ENCODE results near the gene CARF. TPM values are rescaled to one million over a fixed set of nuclear protein-coding genes. Genes with fewer than 3 reads are reported as not detected.
A peak's percentile ranks its signal among the peaks of the same experiment; 100 is the strongest.

CARF gene, protein sequence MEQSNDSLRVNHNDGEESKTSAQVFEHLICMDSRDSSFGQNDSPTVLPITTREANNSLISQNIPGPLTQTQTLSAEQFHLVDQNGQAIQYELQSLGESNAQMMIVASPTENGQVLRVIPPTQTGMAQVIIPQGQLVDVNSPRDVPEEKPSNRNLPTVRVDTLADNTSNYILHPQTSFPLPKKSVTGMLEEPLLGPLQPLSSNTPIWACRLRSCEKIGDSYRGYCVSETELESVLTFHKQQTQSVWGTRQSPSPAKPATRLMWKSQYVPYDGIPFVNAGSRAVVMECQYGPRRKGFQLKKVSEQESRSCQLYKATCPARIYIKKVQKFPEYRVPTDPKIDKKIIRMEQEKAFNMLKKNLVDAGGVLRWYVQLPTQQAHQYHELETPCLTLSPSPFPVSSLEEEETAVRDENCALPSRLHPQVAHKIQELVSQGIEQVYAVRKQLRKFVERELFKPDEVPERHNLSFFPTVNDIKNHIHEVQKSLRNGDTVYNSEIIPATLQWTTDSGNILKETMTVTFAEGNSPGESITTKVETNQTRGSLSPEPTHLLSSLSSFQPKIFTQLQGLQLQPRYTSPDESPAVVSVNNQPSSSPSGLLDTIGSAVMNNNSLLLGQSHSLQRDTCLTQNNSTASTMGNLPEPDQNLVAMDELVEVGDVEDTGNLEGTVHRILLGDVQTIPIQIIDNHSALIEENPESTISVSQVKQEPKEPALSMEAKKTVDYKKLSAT
- 11.8 and 13.8 TPM in 2 replicates for total RNA-seq (2014; rRNA removed; shearing (Covaris generic); ENCODE audit: low replicate concordance)

DNA sequence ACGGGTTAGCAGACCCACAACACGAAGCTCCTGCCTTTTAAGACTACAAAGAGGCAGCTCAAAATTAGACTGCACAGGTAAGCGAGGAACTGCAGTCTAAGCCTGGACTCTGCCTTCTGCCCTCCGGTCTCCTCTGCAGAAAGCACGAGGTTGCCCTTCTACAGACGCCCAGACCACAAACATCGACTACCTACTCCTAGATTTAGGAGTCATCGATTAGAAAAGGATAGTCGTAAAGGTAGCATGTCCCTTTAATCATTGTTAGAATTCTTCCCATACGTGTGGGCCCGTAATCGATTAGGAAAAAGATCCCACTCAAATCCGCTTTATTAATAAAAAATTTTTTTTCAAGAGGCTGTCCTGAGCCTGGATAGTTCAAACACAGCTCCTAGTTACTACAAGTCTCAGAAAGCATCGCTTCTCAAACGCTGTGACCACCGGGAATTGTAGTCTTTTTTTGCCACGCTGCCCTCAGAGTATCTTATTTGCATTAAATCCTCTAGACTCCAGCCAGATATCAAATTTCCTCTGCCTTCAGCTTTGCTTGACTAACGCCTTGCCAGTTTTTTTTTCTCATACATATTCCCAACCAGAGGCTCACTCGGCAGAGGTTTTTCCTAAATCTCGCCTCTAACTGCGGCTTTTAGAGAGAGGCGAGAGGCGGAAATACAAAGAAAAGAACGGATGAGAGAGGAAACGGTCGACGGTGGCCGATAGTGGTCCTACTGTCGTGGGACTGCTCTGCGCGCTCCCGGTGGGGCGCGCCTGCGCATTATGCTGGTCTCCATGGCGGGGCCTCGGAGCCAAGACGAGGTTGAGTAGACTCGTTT is at the start of gene CARF, which contains the start of gene WDR12:
Gene CARF (plus strand): TSS at position 764 of the 830 bp plus-strand sequence. CDS start 29,628 bp downstream, outside the sequence.
Gene WDR12 (minus strand): TSS at position 162 of the 830 bp plus-strand sequence. CDS start 197 bp downstream, outside the sequence.
- Histone ChIP-seq H3K27me3 (ENCODE audit: low read length) (no peaks in the 10 kb centered on the region), H3K9me2 (replicated peaks; ENCODE audit: insufficient read depth, low read length) (no peaks in the 10 kb centered on the region), H3K9ac (ENCODE audit: low read length) (peak within 1 kb of the TSS; percentile 87), H3K9me3 (ENCODE audit: low read length) (no peaks in the 10 kb centered on the region), H3K4me2 (ENCODE audit: low read depth, low read length, poor library complexity, severe bottlenecking) (peak within 1 kb of the TSS; percentile 93), H3K27ac (ENCODE audit: low read length) (peak within 1 kb of the TSS; percentile 94), H3K4me1 (ENCODE audit: low read length) (peaks cover 27% of the 10 kb centered on the region), H3K36me3 (ENCODE audit: insufficient read depth, low read length) (peaks cover 9% of the 10 kb centered on the region), H4K20me1 (ENCODE audit: insufficient read depth, low read depth, low read length) (no peaks in the 10 kb centered on the region), H3K4me3 (ENCODE audit: low read length) (peak within 1 kb of the TSS; percentile 99), H3K79me2 (ENCODE audit: low read length) (peaks cover 54% of the 10 kb centered on the region), H2AFZ (ENCODE audit: low read length) (peak within 1 kb of the TSS; percentile 93)
- peak; percentile 96 for DNase-seq

DNA sequence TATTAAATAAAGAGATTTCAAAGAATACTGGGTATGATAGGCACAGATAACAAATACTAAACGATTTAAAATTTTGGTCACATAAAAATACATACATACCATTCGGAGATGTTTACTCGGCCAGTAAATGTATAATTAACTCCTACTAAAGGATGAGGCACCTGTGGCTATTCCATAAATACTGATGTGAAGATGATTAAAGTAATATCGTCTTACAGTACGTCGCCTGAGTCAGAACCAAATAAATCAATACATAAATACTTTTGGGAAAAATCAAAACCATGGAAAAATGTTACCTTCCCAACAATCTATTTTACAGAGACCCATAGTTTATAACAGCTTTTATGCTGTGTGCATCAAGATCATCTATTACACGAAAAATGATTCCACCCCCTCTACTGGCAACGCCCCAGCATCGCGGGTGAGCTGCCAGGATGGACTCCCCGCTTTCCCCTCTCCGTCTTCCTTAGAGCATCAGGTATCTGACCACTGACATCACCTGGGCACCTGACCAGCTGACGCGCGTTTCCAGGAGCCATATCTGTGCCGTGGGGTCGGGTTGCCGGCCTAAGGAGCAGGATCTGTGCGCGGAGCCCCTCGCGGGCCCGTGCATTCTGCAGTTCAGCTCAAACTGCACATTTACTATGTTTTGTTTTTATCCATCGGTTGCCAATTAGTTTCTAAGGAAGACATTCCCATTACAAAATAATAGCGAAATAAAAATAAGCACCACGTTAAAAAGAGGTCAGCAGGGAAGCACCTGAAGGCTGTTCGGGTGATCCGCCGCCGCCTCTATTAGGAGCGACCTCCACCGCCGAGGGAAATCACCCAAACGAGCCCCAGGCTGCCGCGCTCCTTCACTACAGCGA is 41.4 kb upstream of the CARF start:
- Histone ChIP-seq H3K36me3 (ENCODE audit: insufficient read depth, low read length) (no peaks in the 10 kb centered on the region), H3K27ac (ENCODE audit: low read length) (peak overlapping the region; percentile 68), H2AFZ (ENCODE audit: low read length) (peak overlapping the region; percentile 91), H3K4me1 (ENCODE audit: low read length) (peaks cover 20% of the 10 kb centered on the region), H3K4me2 (ENCODE audit: low read depth, low read length, poor library complexity, severe bottlenecking) (peak overlapping the region; percentile 89), H3K4me3 (ENCODE audit: low read length) (peak overlapping the region; percentile 85), H3K9me3 (ENCODE audit: low read length) (no peaks in the 10 kb centered on the region), H4K20me1 (ENCODE audit: insufficient read depth, low read depth, low read length) (no peaks in the 10 kb centered on the region), H3K9me2 (replicated peaks; ENCODE audit: insufficient read depth, low read length) (no peaks in the 10 kb centered on the region), H3K79me2 (ENCODE audit: low read length) (peaks cover 10% of the 10 kb centered on the region; the same call in 1 of the 2 replicates), H3K9ac (ENCODE audit: low read length) (peak overlapping the region; percentile 79), H3K27me3 (ENCODE audit: low read length) (no peaks in the 10 kb centered on the region)
- DNase-seq, result peak; percentile 91

DNA sequence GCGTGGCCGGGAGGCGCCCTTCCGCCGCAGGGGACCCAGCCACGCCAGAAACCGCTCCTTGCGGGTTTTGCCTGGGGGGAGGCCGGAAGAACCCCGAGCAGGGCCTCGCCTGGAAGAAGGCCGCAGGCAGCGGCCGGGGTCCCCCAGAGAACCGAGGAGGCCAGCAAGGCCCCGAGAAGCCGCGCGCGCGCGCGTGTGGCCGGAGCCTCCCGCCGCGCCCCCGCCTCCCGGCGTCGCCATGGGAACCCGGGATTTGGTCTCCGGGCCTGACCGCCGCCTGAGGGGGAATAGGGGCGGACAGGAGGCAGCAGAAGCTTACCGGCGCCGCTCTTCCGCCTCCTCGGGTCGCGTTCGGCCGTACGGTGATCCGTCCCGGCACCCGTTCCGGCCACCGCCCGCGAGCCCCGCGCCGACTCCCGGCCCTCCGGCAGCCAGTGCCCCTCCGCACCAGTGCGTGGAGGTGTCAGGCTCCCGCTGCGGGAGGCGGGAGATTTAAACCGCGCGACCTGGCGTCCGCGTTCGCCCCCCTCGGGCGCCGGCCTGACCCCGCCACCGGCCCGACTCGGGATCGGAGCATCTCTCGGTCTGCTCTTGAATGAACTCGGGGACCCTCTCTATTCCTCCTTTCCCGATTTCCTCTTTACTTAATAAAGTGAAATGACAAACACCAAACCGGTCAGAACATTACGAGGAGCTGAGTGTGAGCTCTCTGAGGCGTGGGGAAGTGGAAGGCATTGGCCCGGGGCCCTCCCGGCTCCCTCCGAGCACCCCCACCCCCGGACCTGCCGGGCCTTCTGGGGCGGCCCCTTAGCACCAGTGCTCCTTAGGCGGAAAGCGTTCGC is 40.6 kb upstream of the CARF start, which contains the start of gene ICA1L:
Gene ICA1L (minus strand): TSS at position 467 of the 842 bp plus-strand sequence. CDS start 42,757 bp downstream, outside the sequence.
- peaks cover 10% of the 10 kb centered on the region; the same call in 1 of the 2 replicates for H3K79me2 ChIP-seq (ENCODE audit: low read length)
- no peaks in the 10 kb centered on the region for H3K9me2 ChIP-seq (replicated peaks; ENCODE audit: insufficient read depth, low read length)
- no peaks in the 10 kb centered on the region for H4K20me1 ChIP-seq (ENCODE audit: insufficient read depth, low read depth, low read length)
- no peaks in the 10 kb centered on the region for H3K36me3 ChIP-seq (ENCODE audit: insufficient read depth, low read length)
- peak within 1 kb of the TSS; percentile 89 for H3K4me2 ChIP-seq (ENCODE audit: low read depth, low read length, poor library complexity, severe bottlenecking)
- peaks cover 20% of the 10 kb centered on the region for H3K4me1 ChIP-seq (ENCODE audit: low read length)
- DNase-seq, result peak; percentile 89
- peak within 1 kb of the TSS; percentile 85 for H3K4me3 ChIP-seq (ENCODE audit: low read length)
- no peaks in the 10 kb centered on the region for H3K27me3 ChIP-seq (ENCODE audit: low read length)
- peak within 1 kb of the TSS; percentile 79 for H3K9ac ChIP-seq (ENCODE audit: low read length)
- H3K27ac ChIP-seq (ENCODE audit: low read length), result peak within 1 kb of the TSS; percentile 68
- H3K9me3 ChIP-seq (ENCODE audit: low read length), result no peaks in the 10 kb centered on the region
- H2AFZ ChIP-seq (ENCODE audit: low read length), result peak within 1 kb of the TSS; percentile 91

DNA sequence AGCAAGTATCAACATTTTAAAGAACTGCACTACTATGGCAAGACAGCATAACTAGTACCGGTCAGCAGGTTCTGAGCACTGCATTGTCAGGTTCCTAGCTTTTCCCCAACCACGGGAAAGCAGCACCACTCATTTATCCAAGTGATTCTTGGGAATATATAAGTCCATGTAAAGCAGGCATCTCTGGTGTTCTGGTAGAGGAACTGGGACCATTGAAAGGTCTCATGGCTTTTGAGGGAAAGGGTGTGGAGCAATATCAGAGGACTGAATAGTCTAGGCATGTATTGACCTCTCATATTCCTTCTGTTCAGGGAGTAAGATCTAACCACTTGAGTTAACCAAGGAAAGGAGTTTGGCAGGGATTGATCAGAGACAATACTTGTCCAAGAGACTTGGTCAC is 34.4 kb upstream of the CARF start:
- H3K27me3 ChIP-seq (ENCODE audit: low read length), result no peaks in the 10 kb centered on the region
- H4K20me1 ChIP-seq (ENCODE audit: insufficient read depth, low read depth, low read length), result no peaks in the 10 kb centered on the region
- H2AFZ ChIP-seq (ENCODE audit: low read length), result no peak overlapping the region
- H3K79me2 ChIP-seq (ENCODE audit: low read length), result no peaks in the 10 kb centered on the region
- DNase-seq, result no peak
- no peak overlapping the region for H3K9ac ChIP-seq (ENCODE audit: low read length)
- no peak overlapping the region for H3K4me3 ChIP-seq (ENCODE audit: low read length)
- no peak overlapping the region for H3K4me2 ChIP-seq (ENCODE audit: low read depth, low read length, poor library complexity, severe bottlenecking)
- no peaks in the 10 kb centered on the region for H3K9me3 ChIP-seq (ENCODE audit: low read length)
- H3K9me2 ChIP-seq (replicated peaks; ENCODE audit: insufficient read depth, low read length), result no peaks in the 10 kb centered on the region
- peaks cover 4% of the 10 kb centered on the region; the same call in 1 of the 2 replicates for H3K4me1 ChIP-seq (ENCODE audit: low read length)
- H3K27ac ChIP-seq (ENCODE audit: low read length), result no peak overlapping the region
- H3K36me3 ChIP-seq (ENCODE audit: insufficient read depth, low read length), result peaks cover 26% of the 10 kb centered on the region

DNA sequence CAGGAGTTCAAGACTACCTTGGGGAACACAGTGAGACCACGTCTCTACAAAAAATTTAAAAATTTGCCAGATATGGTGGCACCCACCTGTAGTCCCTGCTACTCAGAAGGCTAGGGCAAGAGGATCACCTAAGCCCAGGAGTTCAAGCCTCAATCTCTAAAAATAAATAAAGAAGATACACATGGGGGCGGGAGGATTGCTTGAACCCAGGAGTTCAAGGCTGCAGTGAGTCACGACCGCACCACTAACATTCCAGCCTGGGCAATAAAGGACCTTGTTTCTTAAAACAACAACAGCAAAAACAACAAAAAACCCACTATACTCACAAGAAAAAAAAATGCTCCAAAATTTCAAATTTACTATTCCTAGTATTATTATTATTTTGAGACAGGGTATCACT is 30.5 kb upstream of the CARF start:
- Histone ChIP-seq H2AFZ (ENCODE audit: low read length) (no peak overlapping the region), H3K4me2 (ENCODE audit: low read depth, low read length, poor library complexity, severe bottlenecking) (no peak overlapping the region)

DNA sequence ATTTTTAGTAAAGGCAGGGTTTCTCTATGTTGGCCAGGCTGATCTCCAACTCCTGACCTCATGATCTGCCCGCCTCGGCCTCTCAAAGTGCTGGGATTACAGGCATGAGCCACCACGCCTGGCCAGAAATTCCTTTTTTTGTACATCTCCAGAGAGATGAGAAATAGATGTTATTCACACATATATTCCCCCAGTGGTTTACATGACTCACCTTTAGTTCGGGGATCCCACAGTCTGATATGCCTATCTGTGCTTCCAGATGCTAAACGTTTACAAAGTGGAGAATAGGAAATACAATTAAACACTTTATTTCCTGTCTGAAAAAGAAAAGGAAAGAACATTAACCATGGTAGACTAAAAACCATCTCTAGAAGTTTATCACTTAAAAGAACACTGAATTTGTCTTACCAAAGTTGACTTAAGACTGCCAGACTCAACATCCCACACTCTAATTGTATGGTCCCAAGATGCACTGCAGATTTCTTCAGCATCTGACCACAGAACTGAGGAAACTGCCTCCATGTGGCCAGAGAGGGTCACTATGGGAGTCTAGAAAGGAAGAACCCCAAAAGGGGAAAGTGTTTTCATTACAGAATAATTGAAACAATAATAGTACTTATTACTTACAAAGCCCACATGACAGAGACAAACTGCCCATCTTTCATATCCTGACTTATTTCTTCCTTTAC is 27.9 kb upstream of the CARF start:
- peaks cover 4% of the 10 kb centered on the region; the same call in 1 of the 2 replicates for H3K79me2 ChIP-seq (ENCODE audit: low read length)
- H3K9me2 ChIP-seq (replicated peaks; ENCODE audit: insufficient read depth, low read length), result no peaks in the 10 kb centered on the region

More for the DNA sequence above, 30.5 kb upstream of the CARF start:
- H3K27me3 ChIP-seq (ENCODE audit: low read length), result no peaks in the 10 kb centered on the region
- H3K36me3 ChIP-seq (ENCODE audit: insufficient read depth, low read length), result peaks cover 46% of the 10 kb centered on the region
- H3K9me2 ChIP-seq (replicated peaks; ENCODE audit: insufficient read depth, low read length), result no peaks in the 10 kb centered on the region
- H4K20me1 ChIP-seq (ENCODE audit: insufficient read depth, low read depth, low read length), result no peaks in the 10 kb centered on the region
- H3K9ac ChIP-seq (ENCODE audit: low read length), result no peak overlapping the region
- H3K4me3 ChIP-seq (ENCODE audit: low read length), result no peak overlapping the region
- no peak overlapping the region for H3K27ac ChIP-seq (ENCODE audit: low read length)
- no peaks in the 10 kb centered on the region for H3K9me3 ChIP-seq (ENCODE audit: low read length)
- DNase-seq, result no peak
- H3K4me1 ChIP-seq (ENCODE audit: low read length), result no peaks in the 10 kb centered on the region
- no peaks in the 10 kb centered on the region for H3K79me2 ChIP-seq (ENCODE audit: low read length)

More for the DNA sequence above, 27.9 kb upstream of the CARF start:
- no peaks in the 10 kb centered on the region for H3K4me1 ChIP-seq (ENCODE audit: low read length)
- no peak overlapping the region for H3K4me3 ChIP-seq (ENCODE audit: low read length)
- H3K27ac ChIP-seq (ENCODE audit: low read length), result no peak overlapping the region
- H3K36me3 ChIP-seq (ENCODE audit: insufficient read depth, low read length), result peaks cover 46% of the 10 kb centered on the region
- H3K4me2 ChIP-seq (ENCODE audit: low read depth, low read length, poor library complexity, severe bottlenecking), result no peak overlapping the region
- no peak overlapping the region for H3K9ac ChIP-seq (ENCODE audit: low read length)
- H4K20me1 ChIP-seq (ENCODE audit: insufficient read depth, low read depth, low read length), result no peaks in the 10 kb centered on the region
- H2AFZ ChIP-seq (ENCODE audit: low read length), result no peak overlapping the region
- no peaks in the 10 kb centered on the region for H3K9me3 ChIP-seq (ENCODE audit: low read length)
- no peaks in the 10 kb centered on the region for H3K27me3 ChIP-seq (ENCODE audit: low read length)
- no peak for DNase-seq
